ENCODE data around the gene ABCC12. TPM values are rescaled to one million over a fixed set of nuclear protein-coding genes. Genes with fewer than 3 reads are reported as not detected.

The ABCC12 gene
- total and polyA plus RNA-seq, 2 donors from 2014 or later = not detected

DNA sequence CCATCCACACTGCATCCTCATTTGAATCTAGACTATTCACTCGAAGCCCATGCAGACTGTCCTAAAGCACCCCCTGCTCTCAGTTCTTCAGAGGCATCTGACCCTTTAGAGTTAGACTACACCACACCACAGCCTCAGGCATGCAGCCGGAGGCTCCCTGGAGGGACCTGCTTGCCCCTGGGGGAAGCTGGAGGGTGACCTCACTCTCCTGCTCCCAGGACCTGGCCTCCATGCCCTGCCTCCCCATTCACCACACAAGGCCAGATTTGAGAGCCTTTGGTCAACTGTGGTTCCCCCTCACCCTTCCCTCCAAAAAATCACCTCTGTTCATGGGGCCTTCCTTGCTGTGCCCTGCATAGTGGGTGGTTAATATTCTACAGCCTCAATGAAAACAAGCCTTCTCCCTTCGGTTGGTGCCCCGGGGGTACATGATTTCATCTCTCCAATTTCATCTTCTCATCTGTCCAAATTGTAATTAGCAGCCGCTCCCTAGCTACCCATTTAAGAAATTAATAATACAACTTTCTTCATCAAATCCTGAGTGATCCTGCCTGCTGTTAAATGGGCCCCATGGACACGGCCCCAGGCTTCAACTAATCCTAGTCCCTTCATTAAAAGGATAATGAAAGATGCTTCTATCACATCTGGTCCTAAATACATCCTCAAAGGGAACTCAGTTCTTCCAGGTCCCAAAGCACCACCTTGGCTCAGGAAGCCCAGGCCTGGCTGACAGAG, 24.4 kb downstream of the ABCC12 start:
- Histone ChIP-seq H3K36me3 (ENCODE audit: control insufficient read depth in 2 of 3, insufficient read depth in 3 of 3, low read length in 3 of 3) (no peaks in the 10 kb centered on the region), H3K4me1 (ENCODE audit: control insufficient read depth in 2 of 3, insufficient read depth in 2 of 3, low read depth in 1 of 3, low read length in 3 of 3) (no peaks in the 10 kb centered on the region), H3K9me3 (ENCODE audit: control insufficient read depth in 2 of 3, insufficient read depth in 1 of 3, low read length in 3 of 3) (no peaks in the 10 kb centered on the region), H3K9ac (ENCODE audit: low read length in 3 of 3) (no peak overlapping the region), H3K27me3 (ENCODE audit: control insufficient read depth, insufficient read depth, low read length) (no peaks in the 10 kb centered on the region), H3K27ac (ENCODE audit: low read depth in 2 of 2, low read length in 2 of 2) (no peak overlapping the region), H3K4me3 (ENCODE audit: low read length in 3 of 3) (no peak overlapping the region)
- DNase-seq = peak in 1 of 5 donors; percentile 22
- intact Hi-C loops (cut with DNase I) = no loop called here
- no peak for FAIRE-seq
- TF ChIP-seq CTCF (IDR thresholded peaks at IDR 0.05; ENCODE audit: borderline replicate concordance, extremely low read depth, insufficient read depth) = no peak

- DNase-seq = no peak
- H3K36me3 ChIP-seq (ENCODE audit: control insufficient read depth in 2 of 3, insufficient read depth in 3 of 3, low read length in 3 of 3) = no peaks in the 10 kb centered on the region
- FAIRE-seq = no peak
- no peak overlapping the region for H3K27ac ChIP-seq (ENCODE audit: low read depth in 2 of 2, low read length in 2 of 2)
- TF ChIP-seq CTCF (IDR thresholded peaks at IDR 0.05; ENCODE audit: borderline replicate concordance, extremely low read depth, insufficient read depth) = no peak
- H3K27me3 ChIP-seq (ENCODE audit: control insufficient read depth, insufficient read depth, low read length) = no peaks in the 10 kb centered on the region
- no peak overlapping the region for H3K9ac ChIP-seq (ENCODE audit: low read length in 3 of 3)
- H3K4me1 ChIP-seq (ENCODE audit: control insufficient read depth in 2 of 3, insufficient read depth in 2 of 3, low read depth in 1 of 3, low read length in 3 of 3) = no peaks in the 10 kb centered on the region
- intact Hi-C loops (cut with DNase I) = no loop called here
- H3K4me3 ChIP-seq (ENCODE audit: low read length in 3 of 3) = no peak overlapping the region
- no peaks in the 10 kb centered on the region for H3K9me3 ChIP-seq (ENCODE audit: control insufficient read depth in 2 of 3, insufficient read depth in 1 of 3, low read length in 3 of 3)
Measured at GRCh38 chr16:48129926-48130325, 25.9 kb downstream of the ABCC12 start.

- H3K36me3 ChIP-seq (ENCODE audit: control insufficient read depth in 2 of 3, insufficient read depth in 3 of 3, low read length in 3 of 3) = no peaks in the 10 kb centered on the region
- no peak for FAIRE-seq
Measured at GRCh38 chr16:48128769-48129168, 27.0 kb downstream of the ABCC12 start.

More at GRCh38 chr16:48128769-48129168, 27.0 kb downstream of the ABCC12 start:
- H3K27ac ChIP-seq (ENCODE audit: low read depth in 2 of 2, low read length in 2 of 2) = no peak overlapping the region
- DNase-seq = peak in 1 of 5 donors; percentile 10
- no peak overlapping the region for H3K9ac ChIP-seq (ENCODE audit: low read length in 3 of 3)
- H3K9me3 ChIP-seq (ENCODE audit: control insufficient read depth in 2 of 3, insufficient read depth in 1 of 3, low read length in 3 of 3) = no peaks in the 10 kb centered on the region
- no peaks in the 10 kb centered on the region for H3K27me3 ChIP-seq (ENCODE audit: control insufficient read depth, insufficient read depth, low read length)
- H3K4me1 ChIP-seq (ENCODE audit: control insufficient read depth in 2 of 3, insufficient read depth in 2 of 3, low read depth in 1 of 3, low read length in 3 of 3) = no peaks in the 10 kb centered on the region
- intact Hi-C loops (cut with DNase I) = no loop called here
- no peak for TF ChIP-seq CTCF (IDR thresholded peaks at IDR 0.05; ENCODE audit: borderline replicate concordance, extremely low read depth, insufficient read depth)
- H3K4me3 ChIP-seq (ENCODE audit: low read length in 3 of 3) = no peak overlapping the region
